RPMI8226 (cell line): ENCODE measurements around the gene HSP90AB1.
"Not testable (repeated sequence)": the region's sequence is repeated elsewhere in the genome, so short reads cannot be mapped to it uniquely, and the experiment has no call there.

Experiments used
- DNase-seq: peaks from one replicate; pipeline ENCODE4 v3.0.0-alpha.2; 2015

The HSP90AB1 gene

DNA sequence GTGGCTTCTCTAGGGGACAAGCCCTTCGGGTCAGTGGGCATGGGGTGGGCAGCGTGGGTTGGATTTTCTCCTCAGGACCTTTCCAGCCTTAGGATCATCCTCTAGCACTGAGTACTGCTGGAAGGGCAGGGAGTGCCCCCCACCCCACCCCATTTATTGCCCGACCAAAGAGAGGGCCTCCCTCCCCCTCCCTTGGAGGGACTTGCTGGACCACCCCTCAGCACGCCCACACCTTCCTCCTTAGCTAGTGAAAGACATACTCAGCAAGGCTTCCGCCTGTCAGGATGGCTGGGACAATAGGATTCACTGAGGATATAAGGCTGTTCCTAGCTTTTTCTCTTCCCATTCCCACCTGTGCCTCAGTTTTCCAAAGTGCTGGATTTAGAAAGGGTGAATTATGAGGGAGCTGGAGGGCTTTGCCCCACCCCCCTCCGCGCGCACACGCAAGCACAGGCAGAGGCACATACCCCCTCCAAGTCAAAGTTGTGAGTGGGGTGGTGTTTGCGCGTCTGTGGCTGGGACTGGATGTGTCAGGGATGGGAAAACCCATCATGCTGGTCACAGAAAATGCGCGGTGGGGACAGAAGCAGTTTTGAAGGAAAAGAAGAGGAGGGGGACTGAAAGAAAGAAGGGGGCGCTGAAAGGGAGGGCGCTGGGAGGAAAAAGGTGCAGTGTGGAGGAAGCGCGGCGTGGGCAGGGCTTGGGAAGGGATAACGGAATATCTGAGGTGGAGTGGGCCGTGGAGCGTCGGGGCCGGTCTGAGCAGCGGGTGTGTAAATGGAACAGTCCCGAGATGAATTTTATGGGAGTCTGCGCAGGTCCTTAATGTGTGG lies 24.2 kb upstream of the HSP90AB1 start:
- DNase-seq, result no peak

DNA sequence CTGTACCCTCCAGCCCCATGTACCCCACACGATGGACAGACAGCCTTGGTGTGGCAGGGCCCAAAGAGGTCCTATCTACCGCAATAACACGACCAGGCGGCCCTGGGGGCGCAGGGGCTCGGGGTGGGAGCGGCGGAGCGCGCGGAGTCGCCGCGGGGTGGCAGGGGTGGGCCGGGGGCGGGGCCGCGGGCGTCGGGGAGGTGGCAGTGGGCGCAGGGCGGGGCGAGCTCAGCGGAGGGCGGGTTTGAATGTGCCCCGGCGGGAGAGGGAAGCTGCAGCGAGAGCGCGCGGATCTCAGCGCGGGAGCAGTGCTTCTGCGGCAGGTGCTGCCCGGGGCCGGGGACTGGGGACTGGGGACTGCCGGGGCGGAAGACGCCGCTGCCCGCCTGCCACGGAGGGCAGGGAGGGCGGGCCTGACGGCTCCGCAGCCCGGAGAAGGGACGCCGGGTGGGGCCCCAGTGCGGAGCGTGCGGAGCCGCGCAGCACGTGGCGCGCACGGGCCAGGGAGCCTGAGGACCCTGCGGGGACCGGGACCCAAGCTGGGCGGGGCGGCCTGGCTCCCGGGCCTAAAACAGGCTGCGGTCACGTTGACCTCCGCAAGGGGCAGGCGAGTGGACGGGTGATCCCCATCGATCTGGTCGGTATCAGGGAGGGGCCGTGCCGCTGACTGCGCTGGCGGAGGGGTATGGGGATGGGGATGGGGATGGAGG lies 23.4 kb upstream of the HSP90AB1 start, which contains the start of gene SLC29A1:
TSS of gene SLC29A1 (plus strand) at position 277 of the 710 bp plus-strand sequence. CDS start 3,719 bp downstream, outside the sequence.
- DNase-seq, result peak; percentile 88

DNA sequence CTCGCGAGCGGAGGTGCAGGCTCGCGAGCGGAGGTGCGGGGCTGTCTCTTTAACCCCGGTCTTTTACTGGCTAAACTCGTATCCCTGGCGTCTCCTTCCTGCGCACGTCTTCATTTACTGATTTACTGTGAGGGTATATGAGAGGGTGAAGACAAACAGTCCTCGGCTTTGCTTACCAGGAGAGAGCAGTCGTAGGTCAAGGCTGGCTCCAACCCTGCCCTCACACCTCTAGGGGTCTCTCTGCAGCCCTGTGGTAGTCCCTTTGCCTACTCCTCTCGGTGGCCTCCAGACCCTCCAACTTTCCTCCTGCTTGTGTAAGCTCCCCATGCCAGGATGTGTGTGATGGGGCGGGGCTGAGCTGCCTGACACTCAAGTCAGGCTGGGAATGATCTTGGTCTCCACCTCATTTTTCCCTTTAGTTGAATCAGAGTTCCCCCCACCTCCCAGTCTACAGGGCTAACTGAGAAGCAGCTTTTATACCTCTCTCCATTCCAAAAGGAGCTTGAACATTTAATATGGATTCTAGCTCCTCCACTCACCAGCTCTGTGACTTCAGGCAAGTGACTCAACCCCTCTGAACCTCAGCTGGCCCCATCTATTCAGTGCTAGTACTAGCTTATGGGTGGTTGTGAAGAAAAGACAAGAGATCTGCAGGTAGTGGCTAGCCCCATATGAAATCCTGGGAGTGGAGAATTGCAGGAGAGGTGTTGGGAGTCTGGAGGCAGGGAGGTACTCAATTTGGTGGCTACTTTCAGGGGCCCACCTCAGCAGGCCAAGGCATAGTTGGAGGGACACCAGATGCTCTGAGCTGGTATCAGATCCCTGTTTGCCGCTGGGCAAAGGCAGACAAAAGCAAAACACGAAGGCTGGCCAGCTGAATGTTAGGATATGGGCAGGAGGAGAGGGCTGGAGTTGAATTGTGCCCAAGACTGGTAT lies 22.6 kb upstream of the HSP90AB1 start:
- DNase-seq, result peak; percentile 55

DNA sequence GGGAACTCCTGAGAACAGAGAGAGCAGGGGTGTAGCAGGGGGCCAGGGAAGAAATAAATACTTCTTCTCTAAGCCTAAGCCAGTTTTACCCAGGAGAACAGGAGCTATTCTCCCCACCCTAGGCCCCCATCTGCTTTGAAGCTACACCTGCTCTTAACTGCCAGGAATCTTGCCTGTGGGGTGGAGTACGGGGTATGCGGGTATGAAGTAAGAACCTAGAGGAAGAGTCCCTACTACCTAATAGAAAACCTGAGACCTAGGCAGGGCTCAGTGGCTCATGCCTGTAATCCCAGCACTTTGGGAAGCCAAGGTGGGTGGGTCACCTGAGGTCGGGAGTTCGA lies 22.0 kb upstream of the HSP90AB1 start:
- no peak for DNase-seq

DNA sequence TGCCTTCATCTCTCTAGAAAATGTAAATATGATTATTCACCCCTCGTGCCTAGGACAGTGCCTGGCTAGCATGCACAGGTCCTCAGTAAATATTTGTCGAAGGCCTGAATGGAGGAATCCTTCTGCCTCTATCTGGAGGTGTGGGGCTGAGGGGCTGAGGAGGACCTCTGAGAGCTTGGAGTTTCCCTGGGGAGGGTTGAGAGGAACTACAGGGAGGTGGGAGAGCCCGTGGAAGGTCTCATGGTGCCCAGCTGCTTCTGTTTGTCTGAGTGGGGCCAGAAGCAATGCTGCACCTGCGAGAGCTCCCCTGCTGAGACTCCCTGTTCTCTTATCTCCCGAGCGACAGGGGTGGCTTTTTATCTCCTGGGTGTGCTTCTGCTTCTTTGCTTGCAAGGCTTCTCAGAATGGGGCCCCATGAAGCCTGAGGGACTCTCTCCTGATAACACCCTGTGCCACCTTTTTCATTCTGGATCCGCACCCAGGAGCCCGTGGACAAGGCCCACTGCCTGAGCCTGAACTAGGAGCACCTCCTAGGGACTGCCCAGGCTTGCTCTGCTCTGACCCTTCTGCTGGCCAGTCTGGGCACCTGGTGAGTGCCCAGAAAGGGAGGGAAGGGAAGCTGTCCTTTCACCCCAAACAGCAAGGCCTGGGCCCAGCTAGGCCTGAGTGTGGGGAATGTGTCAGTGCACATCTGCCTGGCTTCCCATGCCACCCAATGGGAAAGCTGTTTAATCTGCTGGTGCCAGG lies 21.1 kb upstream of the HSP90AB1 start:
- DNase-seq, result no peak

DNA sequence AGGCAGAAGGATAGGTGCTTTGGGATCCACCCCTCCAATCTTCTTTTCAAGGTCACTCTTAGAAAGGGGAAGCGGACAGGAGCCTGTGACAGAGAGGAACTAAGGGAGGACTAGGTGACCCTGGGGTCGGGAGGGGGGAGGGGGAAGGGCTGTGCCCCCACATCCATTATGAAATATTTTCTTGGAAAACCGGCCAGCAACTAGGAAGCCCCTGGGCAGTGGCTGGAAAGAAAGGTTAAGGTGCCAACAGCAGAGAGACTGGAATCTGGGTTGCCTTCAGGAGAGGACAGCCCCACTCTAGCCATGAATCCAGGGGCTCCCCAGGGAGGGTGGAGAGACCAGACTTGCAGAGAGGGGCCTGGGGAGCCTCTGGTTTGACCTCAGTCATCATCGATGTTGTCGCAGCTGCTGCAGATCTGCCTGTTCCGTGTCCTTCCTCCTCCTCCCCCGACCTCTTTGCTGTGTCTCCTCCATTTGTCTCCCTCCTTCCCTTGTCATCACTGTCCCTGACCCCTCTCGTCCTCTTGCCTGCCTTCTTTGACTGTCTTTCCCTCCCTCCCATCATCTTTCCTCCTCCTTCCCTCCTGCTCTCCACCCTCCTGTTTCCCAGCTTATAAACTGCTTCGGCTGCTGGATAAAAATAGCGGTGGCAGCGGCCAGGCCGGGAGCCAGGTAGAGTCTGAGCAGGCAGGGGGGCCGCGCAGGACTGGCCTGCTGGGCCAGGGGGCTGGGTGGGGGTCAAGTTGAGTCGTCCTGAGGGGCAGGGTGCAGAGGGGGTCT lies 20.3 kb upstream of the HSP90AB1 start:
- DNase-seq, result no peak

DNA sequence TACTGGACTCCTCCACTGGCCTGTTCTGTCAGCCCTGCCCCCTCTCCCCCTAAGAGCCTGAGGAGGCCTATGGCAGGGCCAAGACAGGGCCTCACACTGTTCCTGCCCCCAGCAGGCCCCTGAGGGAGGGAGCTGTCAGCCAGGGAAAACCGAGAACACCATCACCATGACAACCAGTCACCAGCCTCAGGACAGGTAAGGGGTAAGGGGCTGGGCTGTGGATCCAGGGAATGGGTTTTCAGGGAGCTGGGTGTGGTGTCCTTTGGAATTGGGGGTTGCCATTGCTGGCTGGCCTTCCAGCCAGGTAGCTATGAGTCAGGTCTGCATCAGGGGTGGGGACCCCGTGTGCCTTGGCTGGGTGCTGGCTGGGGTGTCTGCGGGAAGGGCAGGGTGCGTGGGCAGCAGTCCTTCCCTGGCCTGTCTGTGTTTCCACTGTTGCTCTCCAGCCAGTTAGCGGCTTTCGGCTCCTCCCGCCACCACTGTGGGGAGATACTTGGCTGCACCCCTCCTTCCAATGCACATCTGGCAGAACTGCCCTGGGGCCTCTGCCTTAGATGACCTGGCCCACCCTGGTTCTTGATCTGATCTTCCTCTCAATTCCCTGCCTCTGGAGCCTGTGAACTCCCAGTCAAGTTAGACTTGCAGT lies 19.6 kb upstream of the HSP90AB1 start:
- no peak for DNase-seq

DNA sequence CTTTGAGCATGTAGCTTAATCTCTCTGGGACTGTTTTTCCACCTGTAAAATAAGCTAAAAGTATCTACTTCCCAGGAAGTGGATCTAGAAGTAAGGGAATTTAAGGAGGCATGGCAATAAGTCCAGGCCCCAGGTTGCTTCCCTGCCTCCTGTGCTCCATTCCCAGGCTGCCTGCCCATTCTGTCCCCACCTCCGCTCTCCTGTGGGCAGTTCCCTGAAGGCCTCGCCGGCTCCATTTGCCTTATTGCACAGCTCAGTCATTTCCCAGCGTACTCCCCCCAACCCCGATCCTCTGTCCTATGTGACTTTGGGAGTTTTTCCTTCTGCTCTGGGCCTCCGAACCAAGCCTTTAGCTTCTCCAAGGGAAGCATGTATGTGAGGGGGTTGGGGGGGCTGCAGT lies 18.9 kb upstream of the HSP90AB1 start:
- no peak for DNase-seq

DNA sequence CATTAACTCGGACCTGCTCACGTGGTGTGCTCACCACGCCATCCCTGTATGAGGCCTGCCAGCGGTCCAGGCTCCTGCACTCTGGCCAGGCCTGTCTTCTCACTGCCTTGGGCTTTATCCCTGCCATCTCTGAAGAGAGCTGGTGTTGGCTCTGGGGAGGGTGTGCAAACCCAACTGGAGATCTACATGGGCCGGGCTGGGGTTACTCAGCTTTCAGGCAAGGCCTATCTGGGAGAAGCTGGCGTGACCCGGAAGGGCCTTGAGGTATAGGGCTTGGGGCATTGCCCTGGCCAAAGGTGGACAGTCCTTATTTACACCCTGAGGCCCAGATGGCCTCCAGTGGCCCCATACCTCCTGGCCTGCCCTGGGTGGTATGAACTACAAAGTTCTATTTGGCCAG lies 18.5 kb upstream of the HSP90AB1 start:
- no peak for DNase-seq

DNA sequence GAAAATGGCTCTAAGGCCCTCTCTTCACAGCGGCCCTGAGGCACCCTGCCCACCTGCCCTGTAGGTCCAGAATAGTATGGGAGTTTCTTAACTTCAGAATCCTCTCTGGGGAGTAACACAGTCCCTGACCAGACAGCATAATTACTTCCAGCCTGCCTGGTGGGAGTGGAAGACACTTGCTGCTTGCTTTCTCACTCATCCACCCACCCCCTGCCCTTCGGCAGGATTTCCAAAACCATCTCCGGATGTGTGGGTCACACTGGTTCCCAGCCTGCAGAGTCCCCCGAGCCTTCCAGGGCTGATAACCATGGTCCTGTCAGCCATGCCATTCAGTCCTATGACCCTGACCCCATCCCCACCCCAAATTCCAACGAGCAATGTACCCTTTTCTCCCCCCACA lies 18.1 kb upstream of the HSP90AB1 start:
- no peak for DNase-seq

DNA sequence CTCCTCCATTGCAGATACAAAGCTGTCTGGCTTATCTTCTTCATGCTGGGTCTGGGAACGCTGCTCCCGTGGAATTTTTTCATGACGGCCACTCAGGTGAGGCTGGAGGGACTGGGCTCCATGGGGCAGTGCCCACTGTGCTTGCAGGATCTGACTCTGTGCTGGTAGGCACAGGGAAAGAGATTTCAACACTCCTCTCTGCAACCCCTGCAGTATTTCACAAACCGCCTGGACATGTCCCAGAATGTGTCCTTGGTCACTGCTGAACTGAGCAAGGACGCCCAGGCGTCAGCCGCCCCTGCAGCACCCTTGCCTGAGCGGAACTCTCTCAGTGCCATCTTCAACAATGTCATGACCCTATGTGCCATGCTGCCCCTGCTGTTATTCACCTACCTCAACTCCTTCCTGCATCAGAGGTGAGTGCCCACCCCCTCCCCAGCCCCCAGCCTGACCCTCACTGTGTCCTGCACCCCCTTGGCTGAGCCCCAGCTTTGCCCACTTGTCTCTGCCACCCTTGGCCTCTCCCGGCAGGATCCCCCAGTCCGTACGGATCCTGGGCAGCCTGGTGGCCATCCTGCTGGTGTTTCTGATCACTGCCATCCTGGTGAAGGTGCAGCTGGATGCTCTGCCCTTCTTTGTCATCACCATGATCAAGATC lies 17.4 kb upstream of the HSP90AB1 start:
- DNase-seq, result no peak

DNA sequence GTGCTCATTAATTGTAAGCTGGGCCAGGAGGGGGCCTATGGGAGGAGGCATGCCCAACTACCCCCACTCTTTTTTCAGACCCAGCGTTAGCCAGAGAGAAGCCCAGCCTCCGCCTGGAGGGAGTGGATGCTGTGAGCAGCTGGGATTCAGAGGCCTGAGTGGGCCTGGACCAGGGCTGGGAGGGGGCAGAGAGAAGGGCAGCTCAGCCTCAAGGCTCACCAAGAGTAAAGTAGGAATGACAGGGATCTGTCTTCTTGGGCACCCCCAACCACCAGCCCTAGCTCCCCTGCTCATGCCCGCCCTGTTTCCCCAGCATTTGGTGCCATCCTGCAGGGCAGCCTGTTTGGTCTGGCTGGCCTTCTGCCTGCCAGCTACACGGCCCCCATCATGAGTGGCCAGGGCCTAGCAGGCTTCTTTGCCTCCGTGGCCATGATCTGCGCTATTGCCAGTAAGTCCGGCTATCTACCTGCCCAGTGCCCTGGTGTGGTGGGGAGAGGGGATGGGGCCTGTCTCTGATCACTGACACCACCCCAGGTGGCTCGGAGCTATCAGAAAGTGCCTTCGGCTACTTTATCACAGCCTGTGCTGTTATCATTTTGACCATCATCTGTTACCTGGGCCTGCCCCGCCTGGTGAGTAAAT lies 16.7 kb upstream of the HSP90AB1 start:
- DNase-seq, result no peak

DNA sequence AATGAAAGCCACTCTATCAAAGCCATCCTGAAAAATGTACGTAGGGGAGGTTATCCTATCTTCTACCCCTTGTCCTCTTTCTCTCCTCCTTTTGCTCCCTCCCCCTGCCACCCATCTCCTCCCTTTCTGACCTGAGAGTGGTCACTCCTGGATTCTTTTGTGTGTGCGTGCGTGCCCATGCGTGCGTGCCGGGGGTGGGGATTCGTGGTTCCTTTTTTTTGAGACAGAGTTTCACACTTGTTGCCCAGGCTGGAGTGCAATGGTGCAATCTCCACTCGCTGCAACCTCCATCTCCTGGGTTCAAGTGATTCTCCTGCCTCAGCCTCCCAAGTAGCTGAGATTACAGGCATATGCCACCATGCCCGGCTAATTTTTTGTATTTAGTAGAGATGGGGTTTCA lies 15.5 kb upstream of the HSP90AB1 start:
- not testable (repeated sequence) for DNase-seq

DNA sequence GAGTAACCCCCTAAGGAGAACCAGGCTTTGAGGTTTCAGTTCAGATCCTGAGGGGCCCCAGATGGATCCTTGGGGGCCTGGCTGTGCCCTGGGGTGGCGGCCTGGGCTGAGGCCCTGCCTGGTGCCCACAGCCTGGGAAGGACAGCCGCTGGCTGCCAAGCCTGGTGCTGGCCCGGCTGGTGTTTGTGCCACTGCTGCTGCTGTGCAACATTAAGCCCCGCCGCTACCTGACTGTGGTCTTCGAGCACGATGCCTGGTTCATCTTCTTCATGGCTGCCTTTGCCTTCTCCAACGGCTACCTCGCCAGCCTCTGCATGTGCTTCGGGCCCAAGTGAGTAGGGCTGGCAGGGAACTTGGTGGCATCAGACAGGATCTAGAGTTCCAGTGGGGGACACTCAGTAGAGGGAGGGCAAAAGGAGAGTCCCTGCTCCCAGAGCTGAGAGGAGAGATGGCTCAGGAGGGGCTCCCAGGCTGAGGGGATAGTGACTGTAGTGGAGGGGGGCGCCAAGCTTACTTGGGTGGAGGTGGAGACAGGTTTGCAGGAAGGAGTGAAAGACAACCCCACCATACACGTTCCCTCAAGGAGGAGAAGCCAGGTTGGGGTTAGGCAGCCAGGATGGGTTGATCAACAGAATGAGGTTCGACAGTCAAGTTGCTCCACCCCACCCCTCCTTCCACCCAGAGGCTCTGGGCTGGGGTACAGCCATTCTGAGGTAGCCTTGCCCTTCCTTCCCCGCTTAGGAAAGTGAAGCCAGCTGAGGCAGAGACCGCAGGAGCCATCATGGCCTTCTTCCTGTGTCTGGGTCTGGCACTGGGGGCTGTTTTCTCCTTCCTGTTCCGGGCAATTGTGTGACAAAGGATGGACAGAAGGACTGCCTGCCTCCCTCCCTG lies 14.0 kb upstream of the HSP90AB1 start:
- DNase-seq, result no peak

DNA sequence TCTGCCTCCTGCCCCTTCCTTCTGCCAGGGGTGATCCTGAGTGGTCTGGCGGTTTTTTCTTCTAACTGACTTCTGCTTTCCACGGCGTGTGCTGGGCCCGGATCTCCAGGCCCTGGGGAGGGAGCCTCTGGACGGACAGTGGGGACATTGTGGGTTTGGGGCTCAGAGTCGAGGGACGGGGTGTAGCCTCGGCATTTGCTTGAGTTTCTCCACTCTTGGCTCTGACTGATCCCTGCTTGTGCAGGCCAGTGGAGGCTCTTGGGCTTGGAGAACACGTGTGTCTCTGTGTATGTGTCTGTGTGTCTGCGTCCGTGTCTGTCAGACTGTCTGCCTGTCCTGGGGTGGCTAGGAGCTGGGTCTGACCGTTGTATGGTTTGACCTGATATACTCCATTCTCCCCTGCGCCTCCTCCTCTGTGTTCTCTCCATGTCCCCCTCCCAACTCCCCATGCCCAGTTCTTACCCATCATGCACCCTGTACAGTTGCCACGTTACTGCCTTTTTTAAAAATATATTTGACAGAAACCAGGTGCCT lies 13.3 kb upstream of the HSP90AB1 start:
- no peak for DNase-seq

DNA sequence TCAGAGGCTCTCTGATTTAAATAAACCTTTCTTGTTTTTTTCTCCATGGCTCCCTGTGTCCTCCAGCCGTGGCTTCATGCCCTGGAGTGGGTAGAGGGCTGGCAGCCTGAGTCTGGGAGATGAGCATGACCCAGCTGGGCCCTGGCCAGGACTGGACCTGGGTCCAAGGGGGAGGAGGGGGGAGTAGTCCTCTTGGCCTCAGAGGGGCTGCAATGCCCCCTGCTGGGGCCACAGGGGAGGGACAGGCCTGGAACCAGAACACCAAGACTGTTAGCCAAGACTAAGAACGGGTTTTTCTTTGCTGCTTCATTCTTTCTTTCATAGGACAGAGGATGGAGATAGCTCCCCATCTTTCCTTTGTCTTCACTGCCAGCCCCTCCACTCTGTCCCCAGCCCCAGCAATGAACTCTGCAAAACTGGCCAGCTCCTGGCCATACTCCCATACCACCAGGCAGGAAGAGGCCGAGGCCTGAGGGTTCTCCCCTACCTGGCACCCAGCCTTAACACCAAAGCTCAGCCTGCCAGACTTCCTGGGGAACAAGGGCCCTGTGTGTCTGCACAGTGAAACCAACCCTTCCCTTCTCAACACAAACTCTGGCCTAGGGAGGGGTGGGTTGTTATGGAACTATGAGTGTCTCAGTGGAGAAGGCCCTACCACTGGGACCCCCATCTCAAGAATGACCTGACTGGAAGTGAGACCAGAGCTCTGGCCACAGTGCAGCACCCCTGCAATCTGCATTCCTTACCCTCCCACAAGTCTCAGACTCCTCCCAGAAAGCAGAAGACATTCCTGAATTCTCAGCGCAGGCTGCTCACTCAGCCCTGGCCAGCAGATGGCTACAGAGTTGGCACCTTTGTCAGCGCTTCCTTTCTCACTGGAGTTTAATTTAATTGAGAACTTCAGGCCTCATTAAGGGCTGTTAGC lies 12.5 kb upstream of the HSP90AB1 start:
- DNase-seq, result no peak

DNA sequence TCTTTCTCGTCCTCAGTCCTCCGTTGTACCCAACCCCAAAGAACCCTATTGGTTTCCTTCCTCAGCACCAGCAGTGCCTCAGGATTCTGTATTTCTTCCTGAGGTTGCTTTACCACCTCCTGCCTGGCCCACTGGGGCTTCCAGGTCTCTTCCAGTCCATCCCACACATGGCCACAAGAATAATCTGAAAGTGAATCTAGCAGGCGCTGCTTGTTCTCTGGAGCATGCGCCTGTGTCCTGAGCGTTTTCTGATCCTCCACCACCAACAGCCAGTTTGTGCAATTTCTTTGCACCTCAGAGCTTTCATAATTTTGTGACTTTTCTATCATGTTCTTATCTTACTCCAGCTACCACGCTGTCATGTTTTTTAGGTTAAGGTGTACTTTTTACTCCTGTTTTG lies 11.6 kb upstream of the HSP90AB1 start:
- DNase-seq, result no peak
